HepG2 (cell line): Measurements from ENCODE around the gene DIP2C. TPM values are rescaled to one million over a fixed set of nuclear protein-coding genes. Genes with fewer than 3 reads are reported as not detected.

Source experiments
- CREBL2 ChIP-seq: sonication (generic); formaldehyde crosslinking; IDR thresholded peaks from 2 replicates; pipeline ENCODE4 v1.8.1; 2023; ENCODE audit warnings: missing genetic modification reagents, mild to moderate bottlenecking, borderline replicate concordance
- FIP1L1 ChIP-seq: fragments of 200-400 bp; formaldehyde crosslinking; IDR thresholded peaks from 2 replicates; pipeline ENCODE4 v1.6.1; 2018; ENCODE audit warnings: low read depth, mild to moderate bottlenecking, low read length, moderate library complexity, borderline replicate concordance; ENCODE audit not compliant: insufficient read depth
- GPBP1L1 ChIP-seq: sonication (generic); formaldehyde crosslinking; IDR thresholded peaks from 2 replicates; pipeline ENCODE4 v1.5.0; 2020; ENCODE audit warnings: mild to moderate bottlenecking, missing genetic modification reagents
- IRX3 ChIP-seq: sonication (generic); formaldehyde crosslinking; IDR thresholded peaks from 2 replicates; pipeline ENCODE4 v1.8.1; 2023; ENCODE audit warnings: mild to moderate bottlenecking, low read depth, missing genetic modification reagents, borderline replicate concordance
- NAIF1 ChIP-seq: sonication (generic); formaldehyde crosslinking; IDR thresholded peaks from 2 replicates; pipeline ENCODE4 v1.5.0; 2020; ENCODE audit warnings: mild to moderate bottlenecking, missing genetic modification reagents, borderline replicate concordance
- PHF20 ChIP-seq: sonication (generic); formaldehyde crosslinking; IDR thresholded peaks from 2 replicates; pipeline ENCODE4 v1.5.0; 2020; ENCODE audit warnings: mild to moderate bottlenecking, missing genetic modification reagents
- PPARG ChIP-seq: conservative IDR thresholded peaks from 2 replicates; pipeline ENCODE4 v1.6.1; 2016; ENCODE audit warnings: missing biosample characterization, missing genetic modification reagents
- RAD51 ChIP-seq: fragments of 450-650 bp; IDR thresholded peaks from 2 replicates; pipeline ENCODE4 v1.6.1; 2016; ENCODE audit warnings: borderline replicate concordance
- SOX6 ChIP-seq, 2 experiments: fragments of 450-650 bp in 1 of 2; sonication (generic) in 1 of 2; formaldehyde crosslinking in 1 of 2; IDR thresholded peaks; 2 replicates each; pipeline versions ENCODE4 v1.4.0 to v1.6.1; 2017 to 2020; ENCODE audit warnings: antibody characterized with exemption in 1 of 2, mild to moderate bottlenecking in 1 of 2, missing genetic modification reagents in 1 of 2
- TFAP4 ChIP-seq: sonication (generic); IDR thresholded peaks from 2 replicates; pipeline ENCODE4 v1.6.1; 2016; ENCODE audit warnings: low read depth, borderline replicate concordance
- TFDP1 ChIP-seq: IDR thresholded peaks from 2 replicates; pipeline ENCODE4 v1.6.1; 2016; ENCODE audit warnings: missing compliant biosample characterization, missing genetic modification reagents, borderline replicate concordance
- ZBTB21 ChIP-seq: sonication (generic); formaldehyde crosslinking; IDR thresholded peaks from 2 replicates; pipeline ENCODE4 v1.4.0; 2020; ENCODE audit warnings: missing genetic modification reagents
- ZBTB26 ChIP-seq: IDR thresholded peaks from 2 replicates; pipeline ENCODE4 v1.6.1; 2016; ENCODE audit warnings: missing compliant biosample characterization, missing genetic modification reagents, borderline replicate concordance
- ZNF790 ChIP-seq: sonication (generic); formaldehyde crosslinking; IDR thresholded peaks from 2 replicates; pipeline ENCODE4 v1.8.0; 2022; ENCODE audit warnings: missing genetic modification reagents, mild to moderate bottlenecking, borderline replicate concordance
- polyA plus RNA-seq, 8 experiments: library from polyadenylated mRNA; depleted of rRNA in 3 of 8; stranded (reverse) in 7 of 8; unstranded in 1 of 8; fragments of >200 nt; fragmentation: Illumina TruSeq in 4 of 8; extraction: Trizol in 4 of 8; gene quantifications; 2 replicates each; pipeline versions ENCODE4 v1.2.1 to v1.2.3, GENCODE V29; 2011 to 2016; ENCODE audit warnings: low read depth in 4 of 8, missing spikeins in 1 of 8, mixed read lengths in 1 of 8; ENCODE audit not compliant: insufficient read depth in 1 of 8
- total RNA-seq, 5 experiments: library from RNA; depleted of rRNA; stranded (reverse); fragments of >200 nt; fragmentation: Illumina TruSeq; extraction: Trizol; gene quantifications; 2 replicates each; pipeline ENCODE4 v1.2.3, GENCODE V29; 2016; ENCODE audit warnings: low read depth in 1 of 5

The DIP2C gene
- total and polyA plus RNA-seq, 2 of the 13 experiments (the other 11 are each of a cell fraction or from before 2014, with no cell fraction given): 2.2 to 2.7 TPM

GRCh38 chr10:306675-307185 lies 382.7 kb downstream of the DIP2C start (continued):
- TF ChIP-seq ZNF790 (no peak), IRX3 (CRISPR knock-in tag) (no peak), SOX6 (IDR thresholded peaks at IDR 0.05) (no peak), SOX6 (CRISPR knock-in tag; IDR thresholded peaks at IDR 0.05) (no peak), FIP1L1 (no peak), ZBTB21 (no peak), TFAP4 (peak; percentile 52; the same call in 1 of the 2 replicates), GPBP1L1 (CRISPR knock-in tag) (no peak), PHF20 (CRISPR knock-in tag) (no peak), ZBTB26 (CRISPR knock-in tag) (no peak), PPARG (no peak), CREBL2 (CRISPR knock-in tag) (no peak), TFDP1 (CRISPR knock-in tag) (no peak), RAD51 (no peak), NAIF1 (CRISPR knock-in tag) (no peak)
